ENCODE results near the gene MB.

Gene MB

GRCh38 chr22:35610741-35611140, 6.4 kb downstream of the MB start:
- H3K4me3 ChIP-seq (ENCODE audit: low read depth, low read length), result no peak overlapping the region
- TF ChIP-seq CTCF (IDR thresholded peaks at IDR 0.05; ENCODE audit: borderline replicate concordance, insufficient read depth, low read depth, low read length), result no peak

- no peak for TF ChIP-seq CTCF (IDR thresholded peaks at IDR 0.05; ENCODE audit: borderline replicate concordance, insufficient read depth, low read depth, low read length)
- no peak overlapping the region for H3K4me3 ChIP-seq (ENCODE audit: low read depth, low read length)
Observed at GRCh38 chr22:35609761-35610160, 7.4 kb downstream of the MB start.

- TF ChIP-seq CTCF (IDR thresholded peaks at IDR 0.05; ENCODE audit: borderline replicate concordance, insufficient read depth, low read depth, low read length), result no peak
- no peak overlapping the region for H3K4me3 ChIP-seq (ENCODE audit: low read depth, low read length)
Observed at GRCh38 chr22:35609261-35609660, 7.9 kb downstream of the MB start.

GRCh38 chr22:35608088-35608487, 9.0 kb downstream of the MB start:
- no peak overlapping the region for H3K4me3 ChIP-seq (ENCODE audit: low read depth, low read length)
- TF ChIP-seq CTCF (IDR thresholded peaks at IDR 0.05; ENCODE audit: borderline replicate concordance, insufficient read depth, low read depth, low read length), result no peak

- H3K4me3 ChIP-seq (ENCODE audit: low read depth, low read length), result no peak overlapping the region
- TF ChIP-seq CTCF (IDR thresholded peaks at IDR 0.05; ENCODE audit: borderline replicate concordance, insufficient read depth, low read depth, low read length), result no peak
Observed at GRCh38 chr22:35606916-35607315, 10.2 kb downstream of the MB start.

GRCh38 chr22:35605851-35606481, 11.2 kb downstream of the MB start:
- H3K4me3 ChIP-seq (ENCODE audit: low read depth, low read length), result no peak overlapping the region
- TF ChIP-seq CTCF (IDR thresholded peaks at IDR 0.05; ENCODE audit: borderline replicate concordance, insufficient read depth, low read depth, low read length), result no peak

- TF ChIP-seq CTCF (IDR thresholded peaks at IDR 0.05; ENCODE audit: borderline replicate concordance, insufficient read depth, low read depth, low read length), result no peak
Observed at GRCh38 chr22:35605369-35605680, 11.8 kb downstream of the MB start.

More at GRCh38 chr22:35605369-35605680, 11.8 kb downstream of the MB start:
- no peak overlapping the region for H3K4me3 ChIP-seq (ENCODE audit: low read depth, low read length)
